IMR-90 (cell line): ENCODE measurements around the gene CDH13.

Experiments
- BHLHE40 ChIP-seq: fragments of 150-350 bp; IDR thresholded peaks from 2 replicates; pipeline ENCODE4 v1.6.1; 2016; ENCODE audit warnings: mild to moderate bottlenecking, low read depth, low read length
- CEBPB ChIP-seq: IDR thresholded peaks from 2 replicates; pipeline ENCODE4 v1.6.1; 2012; ENCODE audit warnings: low read depth, low read length, improper control_type of control experiment
- CHD1 ChIP-seq: IDR thresholded peaks from 2 replicates; pipeline ENCODE4 v1.6.1; 2012; ENCODE audit warnings: low read depth, low read length, improper control_type of control experiment
- CTCF ChIP-seq: conservative IDR thresholded peaks from 2 replicates; pipeline ENCODE4 v1.5.1; 2012; ENCODE audit warnings: mild to moderate bottlenecking, low read depth, low read length, improper control_type of control experiment
- MAZ ChIP-seq: IDR thresholded peaks from 2 replicates; pipeline ENCODE4 v1.6.1; 2012; ENCODE audit warnings: low read depth, mild to moderate bottlenecking, low read length, improper control_type of control experiment, moderate library complexity, borderline replicate concordance
- MXI1 ChIP-seq: IDR thresholded peaks from 2 replicates; pipeline ENCODE4 v1.6.1; 2012; ENCODE audit warnings: low read depth, mild to moderate bottlenecking, low read length, moderate library complexity, borderline replicate concordance
- POLR2A ChIP-seq: IDR thresholded peaks from 2 replicates; pipeline ENCODE4 v1.6.1; 2012; ENCODE audit warnings: mild to moderate bottlenecking, low read depth, low read length
- RAD21 ChIP-seq: IDR thresholded peaks from 2 replicates; pipeline ENCODE4 v1.6.1; 2012; ENCODE audit warnings: low read length, improper control_type of control experiment
- RFX5 ChIP-seq: IDR thresholded peaks from 2 replicates; pipeline ENCODE4 v1.8.0; 2012; ENCODE audit warnings: low read depth, mild to moderate bottlenecking, low read length, moderate library complexity

GRCh38 chr16:82834151-82834815 is 207.5 kb downstream of the CDH13 start:
- TF ChIP-seq POLR2A = no peak
- TF ChIP-seq CTCF = no peak
- TF ChIP-seq BHLHE40 = no peak
- TF ChIP-seq CEBPB = no peak
- no peak for TF ChIP-seq RAD21
- TF ChIP-seq RFX5 = no peak
- TF ChIP-seq MAZ = no peak
- no peak for TF ChIP-seq MXI1
- no peak for TF ChIP-seq CHD1
